ENCODE measurements around the gene MAP6.

Gene MAP6

GRCh38 chr11:75664389-75664788 lies 4.4 kb downstream of the MAP6 start:
- Histone ChIP-seq H4K20me1 (ENCODE audit: insufficient read depth, low read length) (no peaks in the 10 kb centered on the region), H3K9me2 (replicated peaks; ENCODE audit: insufficient read depth, low read length) (no peaks in the 10 kb centered on the region), H3K36me3 (replicated peaks; ENCODE audit: insufficient read depth, low read length) (no peaks in the 10 kb centered on the region), H3K4me1 (ENCODE audit: low read length) (no peaks in the 10 kb centered on the region; the same call in 1 of the 2 replicates), H3K27me3 (replicated peaks; ENCODE audit: insufficient read depth, low read length) (peaks cover 39% of the 10 kb centered on the region), H3K79me2 (ENCODE audit: low read length) (no peaks in the 10 kb centered on the region), H3F3A (ENCODE audit: insufficient read depth, low read length) (no peaks in the 10 kb centered on the region), H3K4me3 (ENCODE audit: low read length) (no peak overlapping the region), H3K9me3 (replicated peaks; ENCODE audit: insufficient read depth, low read length) (no peaks in the 10 kb centered on the region), H3K9ac (ENCODE audit: low read length) (no peak overlapping the region), H3K4me2 (ENCODE audit: low read depth, low read length) (no peak overlapping the region), H2AFZ (ENCODE audit: low read length) (no peak overlapping the region), H3K27ac (ENCODE audit: low read length) (no peak overlapping the region)
- TF ChIP-seq EZH2 (optimal IDR thresholded peaks at IDR 0.05; ENCODE audit: low read depth, low read length), result no peak
- no peak for TF ChIP-seq EZH2phosphoT487 (IDR thresholded peaks at IDR 0.05; ENCODE audit: low read length)
- no peak for TF ChIP-seq CTCF (IDR thresholded peaks at IDR 0.05; ENCODE audit: low read length)
- no peak for DNase-seq

GRCh38 chr11:75663808-75664207 lies 5.0 kb downstream of the MAP6 start:
- Histone ChIP-seq H3K27me3 (replicated peaks; ENCODE audit: insufficient read depth, low read length) (peaks cover 33% of the 10 kb centered on the region), H3K36me3 (replicated peaks; ENCODE audit: insufficient read depth, low read length) (no peaks in the 10 kb centered on the region), H3K79me2 (ENCODE audit: low read length) (no peaks in the 10 kb centered on the region), H4K20me1 (ENCODE audit: insufficient read depth, low read length) (no peaks in the 10 kb centered on the region), H3K27ac (ENCODE audit: low read length) (no peak overlapping the region), H3K4me1 (ENCODE audit: low read length) (no peaks in the 10 kb centered on the region; the same call in 1 of the 2 replicates), H3K4me3 (ENCODE audit: low read length) (no peak overlapping the region), H3K9me2 (replicated peaks; ENCODE audit: insufficient read depth, low read length) (no peaks in the 10 kb centered on the region), H3F3A (ENCODE audit: insufficient read depth, low read length) (no peaks in the 10 kb centered on the region), H2AFZ (ENCODE audit: low read length) (no peak overlapping the region), H3K9ac (ENCODE audit: low read length) (no peak overlapping the region), H3K9me3 (replicated peaks; ENCODE audit: insufficient read depth, low read length) (no peaks in the 10 kb centered on the region), H3K4me2 (ENCODE audit: low read depth, low read length) (no peak overlapping the region)
- no peak for DNase-seq
- no peak for TF ChIP-seq CTCF (IDR thresholded peaks at IDR 0.05; ENCODE audit: low read length)
- no peak for TF ChIP-seq EZH2phosphoT487 (IDR thresholded peaks at IDR 0.05; ENCODE audit: low read length)
- no peak for TF ChIP-seq EZH2 (optimal IDR thresholded peaks at IDR 0.05; ENCODE audit: low read depth, low read length)

- Histone ChIP-seq H3K9ac (ENCODE audit: low read length) (no peak overlapping the region), H3K27ac (ENCODE audit: low read length) (no peak overlapping the region), H3F3A (ENCODE audit: insufficient read depth, low read length) (no peaks in the 10 kb centered on the region), H3K9me3 (replicated peaks; ENCODE audit: insufficient read depth, low read length) (no peaks in the 10 kb centered on the region), H4K20me1 (ENCODE audit: insufficient read depth, low read length) (no peaks in the 10 kb centered on the region), H3K4me3 (ENCODE audit: low read length) (no peak overlapping the region), H3K4me2 (ENCODE audit: low read depth, low read length) (no peak overlapping the region), H3K79me2 (ENCODE audit: low read length) (no peaks in the 10 kb centered on the region), H2AFZ (ENCODE audit: low read length) (no peak overlapping the region), H3K4me1 (ENCODE audit: low read length) (no peaks in the 10 kb centered on the region), H3K27me3 (replicated peaks; ENCODE audit: insufficient read depth, low read length) (0 out of 2 replicates have a peak, but pooled peaks cover under 1% of the 10 kb centered on the region), H3K9me2 (replicated peaks; ENCODE audit: insufficient read depth, low read length) (no peaks in the 10 kb centered on the region), H3K36me3 (replicated peaks; ENCODE audit: insufficient read depth, low read length) (no peaks in the 10 kb centered on the region)
- TF ChIP-seq EZH2phosphoT487 (IDR thresholded peaks at IDR 0.05; ENCODE audit: low read length) (no peak), CTCF (IDR thresholded peaks at IDR 0.05; ENCODE audit: low read length) (no peak), EZH2 (optimal IDR thresholded peaks at IDR 0.05; ENCODE audit: low read depth, low read length) (no peak)
- no peak for DNase-seq
Measured at GRCh38 chr11:75659836-75660235, 9.0 kb downstream of the MAP6 start.

Data from MM.1S (cell line).